ENCODE measurements around the gene SUGP2.

Gene SUGP2

GRCh38 chr19:19033426-19034203, at the start of gene SUGP2, which contains the start of gene ARMC6:
Gene SUGP2 (minus strand): TSS chr19:19033517. CDS start chr19:19031071, 2,446 bp downstream.
Gene ARMC6 (plus strand): TSS chr19:19033603. CDS start chr19:19034210, 607 bp downstream.
- peak; percentile 83 for DNase-seq (ENCODE audit: low read depth)

GRCh38 chr19:19081642-19082151, 48.4 kb upstream of the SUGP2 start:
- DNase-seq (ENCODE audit: low read depth), result no peak

GRCh38 chr19:19079571-19079970, 46.3 kb upstream of the SUGP2 start:
- DNase-seq (ENCODE audit: low read depth), result no peak

- DNase-seq (ENCODE audit: low read depth), result no peak
These were observed 45.5 kb upstream of the SUGP2 start for GRCh38 chr19:19078801-19079200.

- DNase-seq (ENCODE audit: low read depth), result no peak
These were observed 43.8 kb upstream of the SUGP2 start for GRCh38 chr19:19077103-19077502.

GRCh38 chr19:19076476-19076875, 43.2 kb upstream of the SUGP2 start:
- DNase-seq (ENCODE audit: low read depth), result no peak

GRCh38 chr19:19075126-19075525, 41.8 kb upstream of the SUGP2 start:
- no peak for DNase-seq (ENCODE audit: low read depth)

GRCh38 chr19:19074196-19074882, 41.0 kb upstream of the SUGP2 start:
- no peak for DNase-seq (ENCODE audit: low read depth)

- no peak for DNase-seq (ENCODE audit: low read depth)
These were observed 38.6 kb upstream of the SUGP2 start for GRCh38 chr19:19071897-19072296.

- no peak for DNase-seq (ENCODE audit: low read depth)
These were observed 35.6 kb upstream of the SUGP2 start for GRCh38 chr19:19068659-19069654.

- DNase-seq (ENCODE audit: low read depth), result no peak
These were observed 34.2 kb upstream of the SUGP2 start for GRCh38 chr19:19067276-19068072.

GRCh38 chr19:19064811-19065745, 31.8 kb upstream of the SUGP2 start:
- DNase-seq (ENCODE audit: low read depth), result peak; percentile 8

- no peak for DNase-seq (ENCODE audit: low read depth)
These were observed 30.9 kb upstream of the SUGP2 start for GRCh38 chr19:19064098-19064722.

GRCh38 chr19:19063183-19064097, 30.1 kb upstream of the SUGP2 start, which contains the start of gene SLC25A42:
Gene SLC25A42 (plus strand): TSS chr19:19063994. CDS start chr19:19096125, 32,131 bp downstream.
- peak; percentile 97 for DNase-seq (ENCODE audit: low read depth)

- DNase-seq (ENCODE audit: low read depth), result no peak
These were observed 29.3 kb upstream of the SUGP2 start for GRCh38 chr19:19062454-19063182.

GRCh38 chr19:19061506-19061905, 28.2 kb upstream of the SUGP2 start:
- DNase-seq (ENCODE audit: low read depth), result no peak

GRCh38 chr19:19059837-19060611, 26.7 kb upstream of the SUGP2 start:
- no peak for DNase-seq (ENCODE audit: low read depth)

Measured in activated T-helper 9 cell treated with anti-CD3 and anti-CD28 coated beads, Interleukin-2, amount 50 U/mL, for 16 hours (primary cell).